SK-N-SH (cell line): Measurements from ENCODE around the gene ARMC9. TPM values are rescaled to one million over a fixed set of nuclear protein-coding genes. Genes with fewer than 3 reads are reported as not detected.

Experiments
- CTCF ChIA-PET: fragments of 300-600, 350-600 bp; formaldehyde crosslinking; extraction: SDS; loops from one replicate; lab custom pipeline; 2021; lab: Yijun Ruan, JAX
- POLR2A ChIA-PET: fragments of 350-600 bp; sonication (Branson Sonifier 250); formaldehyde crosslinking; extraction: SDS; loops from one replicate; lab custom pipeline; 2020; ENCODE audit warnings: antibody characterized with exemption, inconsistent platforms; lab: Yijun Ruan, JAX
- DNase-seq: peaks from one replicate; pipeline ENCODE4 v3.0.0; 2012
- H2AFZ ChIP-seq: fragments of 200-600 bp; sonication (generic); 2 replicates; pipeline ENCODE4 v1.8.1; 2016; ENCODE audit warnings: antibody characterized with exemption, mild to moderate bottlenecking, low read depth
- H3F3A ChIP-seq: fragments of 200-600 bp; sonication (generic); replicated peaks from 2 replicates; pipeline ENCODE3; 2016; ENCODE audit warnings: antibody characterized with exemption, mild to moderate bottlenecking; ENCODE audit not compliant: insufficient read depth
- H3K27ac ChIP-seq, 2 experiments: fragments of 200-500 bp in 1 of 2; fragments of 200-600 bp in 1 of 2; sonication (Bioruptor generic) in 1 of 2; sonication (generic), shearing (Covaris generic) in 1 of 2; 2 replicates each; pipeline versions ENCODE4 v1.5.1 to v1.6.1; 2014 to 2016; ENCODE audit warnings: low read depth in 2 of 2, inconsistent platforms in 1 of 2, low read length in 1 of 2, mild to moderate bottlenecking in 1 of 2, mixed read lengths in 1 of 2
- H3K27me3 ChIP-seq: fragments of 200-600 bp; sonication (generic), shearing (Covaris generic); 2 replicates; pipeline ENCODE4 v1.6.1; 2016; ENCODE audit warnings: mixed run types; ENCODE audit not compliant: insufficient read depth
- H3K36me3 ChIP-seq, 2 experiments: fragments of 200-500 bp in 1 of 2; fragments of 200-600 bp in 1 of 2; sonication (Bioruptor generic) in 1 of 2; sonication (generic) in 1 of 2; replicated peaks in 1 of 2; 2 replicates each; pipeline versions ENCODE3 to v1.5.1; 2014 to 2016; ENCODE audit warnings: low read length in 1 of 2, mild to moderate bottlenecking in 1 of 2; ENCODE audit not compliant: insufficient read depth in 2 of 2, control insufficient read depth in 1 of 2
- H3K4me1 ChIP-seq, 2 experiments: fragments of 200-500 bp in 1 of 2; fragments of 200-600 bp in 1 of 2; sonication (Bioruptor generic) in 1 of 2; sonication (generic), shearing (Covaris generic) in 1 of 2; 2 replicates each; pipeline versions ENCODE4 v1.5.1 to v1.6.1; 2014 to 2016; ENCODE audit warnings: low read depth in 1 of 2, low read length in 1 of 2, mixed run types in 1 of 2; ENCODE audit not compliant: insufficient read depth in 2 of 2, control insufficient read depth in 1 of 2
- H3K4me2 ChIP-seq: fragments of 200-600 bp; sonication (generic), shearing (Covaris generic); 2 replicates; pipeline ENCODE4 v1.6.1; 2017; ENCODE audit warnings: mixed run types
- H3K4me3 ChIP-seq, 2 experiments: fragments of 200-500 bp in 1 of 2; fragments of 200-600 bp in 1 of 2; sonication (Bioruptor generic) in 1 of 2; sonication (generic), shearing (Covaris generic) in 1 of 2; 2 replicates each; pipeline versions ENCODE4 v1.5.1 to v1.8.1; 2014 to 2016; ENCODE audit warnings: low read depth in 2 of 2, inconsistent platforms in 1 of 2, low read length in 1 of 2, mild to moderate bottlenecking in 1 of 2, mixed read lengths in 1 of 2, moderate library complexity in 1 of 2
- H3K79me2 ChIP-seq: fragments of 200-600 bp; sonication (generic); 2 replicates; pipeline ENCODE4 v1.8.1; 2017; ENCODE audit warnings: mild to moderate bottlenecking; ENCODE audit not compliant: insufficient read depth
- H3K9ac ChIP-seq: fragments of 200-600 bp; sonication (generic); 2 replicates; pipeline ENCODE4 v1.6.1; 2017; ENCODE audit warnings: mixed run types
- H3K9me2 ChIP-seq: fragments of 200-600 bp; sonication (generic); 2 replicates; pipeline ENCODE4 v1.6.1; 2017; ENCODE audit warnings: mixed run types
- H3K9me3 ChIP-seq: fragments of 200-600 bp; sonication (generic); 2 replicates; pipeline ENCODE4 v1.6.1; 2017; ENCODE audit warnings: mixed run types, mild to moderate bottlenecking, moderate library complexity
- H4K20me1 ChIP-seq: fragments of 200-600 bp; sonication (generic); 2 replicates; pipeline ENCODE4 v1.6.1; 2017; ENCODE audit warnings: mild to moderate bottlenecking, mixed run types; ENCODE audit not compliant: insufficient read depth
- CHD2 ChIP-seq: fragments of 150-350 bp; IDR thresholded peaks from 2 replicates; pipeline ENCODE4 v1.6.1; 2018; ENCODE audit warnings: low read length; ENCODE audit not compliant: partially characterized antibody
- EZH2phosphoT487 ChIP-seq: fragments of 200-600 bp; sonication (generic); IDR thresholded peaks from 2 replicates; pipeline ENCODE4 v1.6.1; 2017; ENCODE audit warnings: low read depth, mixed run types, mild to moderate bottlenecking, antibody characterized with exemption, moderate library complexity, borderline replicate concordance
- FOXJ3 ChIP-seq: sonication (generic); formaldehyde crosslinking; IDR thresholded peaks from 2 replicates; pipeline ENCODE4 v1.5.1; 2020; ENCODE audit warnings: mild to moderate bottlenecking, missing genetic modification reagents
- GATA2 ChIP-seq: sonication (generic); formaldehyde crosslinking; IDR thresholded peaks from 2 replicates; pipeline ENCODE4 v1.5.0; 2020; ENCODE audit warnings: mild to moderate bottlenecking, missing genetic modification reagents
- IRF3 ChIP-seq: fragments of 150-350 bp; IDR thresholded peaks from 2 replicates; pipeline ENCODE4 v1.6.1; 2016; ENCODE audit warnings: mild to moderate bottlenecking, low read depth, low read length
- NFIC ChIP-seq: IDR thresholded peaks from 2 replicates; pipeline ENCODE4 v1.4.0; 2012; ENCODE audit warnings: borderline replicate concordance
- RAD21 ChIP-seq: IDR thresholded peaks from 2 replicates; pipeline ENCODE4 v1.6.1; 2012; ENCODE audit warnings: mild to moderate bottlenecking, low read length
- RCOR1 ChIP-seq: fragments of 150-350 bp; IDR thresholded peaks from 2 replicates; pipeline ENCODE4 v1.6.1; 2017; ENCODE audit warnings: antibody characterized with exemption, low read length
- REST ChIP-seq: IDR thresholded peaks from 2 replicates; pipeline ENCODE4 v1.6.1; 2012; ENCODE audit warnings: mild to moderate bottlenecking, low read depth, low read length, moderate library complexity
- RXRA ChIP-seq: IDR thresholded peaks from 2 replicates; pipeline ENCODE4 v1.4.0; 2012; ENCODE audit warnings: low read depth, mild to moderate bottlenecking, borderline replicate concordance
- SIN3A ChIP-seq: IDR thresholded peaks from 2 replicates; pipeline ENCODE4 v1.6.1; 2012; ENCODE audit warnings: low read depth, mild to moderate bottlenecking, low read length, moderate library complexity, borderline replicate concordance
- SMC3 ChIP-seq: IDR thresholded peaks from 2 replicates; pipeline ENCODE4 v1.6.1; 2012; ENCODE audit warnings: low read depth, low read length, improper control_type of control experiment
- TAF1 ChIP-seq: IDR thresholded peaks from 2 replicates; pipeline ENCODE4 v1.6.1; 2012; ENCODE audit warnings: low read depth, mild to moderate bottlenecking, low read length, moderate library complexity, borderline replicate concordance
- TEAD4 ChIP-seq: IDR thresholded peaks from 2 replicates; pipeline ENCODE4 v1.4.0; 2012; ENCODE audit warnings: mild to moderate bottlenecking, borderline replicate concordance; ENCODE audit not compliant: insufficient read depth
- USF1 ChIP-seq: IDR thresholded peaks from 2 replicates; pipeline ENCODE4 v1.4.0; 2012; ENCODE audit warnings: low read depth, borderline replicate concordance
- WGBS: methylation state at CpG from one replicate; pipeline ENCODE4 v1.1.6; 2017; ENCODE audit warnings: low lambda C conversion rate; 5-methylcytosine and 5-hydroxymethylcytosine counted together
- polyA plus RNA-seq, 3 experiments: library from polyadenylated mRNA; depleted of rRNA; stranded (reverse); fragments of >200 nt; gene quantifications; 2 replicates each; pipeline ENCODE4 v1.2.3, GENCODE V29; 2012

ARMC9 gene
- polyA plus RNA-seq, 1 of the 3 experiments (the other 2 are of a cell fraction): 25.3 TPM

- TF ChIP-seq RXRA (no peak), CHD2 (no peak), USF1 (no peak), TEAD4 (no peak), RAD21 (no peak)
- ChIA-PET POLR2A (no interaction called here), CTCF (interaction anchor here (1.1 kb wide), 1 partner anchor 179 kb away, joined by 3 read pairs; no protein-coding TSS in a partner anchor)
- Histone ChIP-seq H4K20me1 (no peaks in the 10 kb centered on the region), H3K4me3 (no peak overlapping the region), H2AFZ (no peak overlapping the region), H3K9me3 (no peaks in the 10 kb centered on the region), H3K36me3 (peaks cover 52 to 55% of the 10 kb centered on the region in 2 experiments), H3K4me1 (peaks cover 0 to 22% of the 10 kb centered on the region in 2 experiments; a peak in 2 of 4 replicates), H3K79me2 (no peaks in the 10 kb centered on the region), H3K27ac (no peak overlapping the region), H3K27me3 (no peaks in the 10 kb centered on the region), H3K9ac (no peak overlapping the region), H3K9me2 (no peaks in the 10 kb centered on the region), H3K4me2 (no peak overlapping the region), H3F3A (no peaks in the 10 kb centered on the region)
- no peak for DNase-seq
- 94% methylated on average over 4 of the region's 4 CpGs for WGBS
Measured at GRCh38 chr2:231272991-231273390, 74.6 kb downstream of the ARMC9 start.

GRCh38 chr2:231276987-231277386 is 78.6 kb downstream of the ARMC9 start:
- Histone ChIP-seq H3K36me3 (peaks cover 58 to 61% of the 10 kb centered on the region in 2 experiments), H3K27ac (no peak overlapping the region), H3K9me3 (no peaks in the 10 kb centered on the region), H2AFZ (no peak overlapping the region), H3K4me1 (peaks cover 0 to 5% of the 10 kb centered on the region in 2 experiments; a peak in 1 of 4 replicates), H3K9ac (no peak overlapping the region), H3K9me2 (no peaks in the 10 kb centered on the region), H3K79me2 (no peaks in the 10 kb centered on the region), H3K4me2 (no peak overlapping the region), H3K27me3 (no peaks in the 10 kb centered on the region), H4K20me1 (no peaks in the 10 kb centered on the region), H3K4me3 (no peak overlapping the region), H3F3A (no peaks in the 10 kb centered on the region)
- ChIA-PET POLR2A (no interaction called here), CTCF (interaction anchor here (1.1 to 7.2 kb wide), 4 partner anchors 20 to 175 kb away, joined by 3 to 30 read pairs (median 12); no protein-coding TSS in a partner anchor)
- TF ChIP-seq RXRA: no peak
- no peak for TF ChIP-seq NFIC
- no peak for TF ChIP-seq USF1
- no peak for TF ChIP-seq EZH2phosphoT487
- DNase-seq: no peak
- 100% methylated on average over 2 of the region's 2 CpGs for WGBS

- no peaks in the 10 kb centered on the region for H3K27me3 ChIP-seq
- no peaks in the 10 kb centered on the region for H3F3A ChIP-seq
- no peaks in the 10 kb centered on the region for H3K9me2 ChIP-seq
- H3K27ac ChIP-seq: no peak overlapping the region
- H2AFZ ChIP-seq: no peak overlapping the region
- H3K9me3 ChIP-seq: no peaks in the 10 kb centered on the region
- WGBS: 92% methylated on average over 8 of the region's 8 CpGs
- no peaks in the 10 kb centered on the region for H4K20me1 ChIP-seq
- ChIA-PET CTCF (interaction anchor here (1.0 to 7.2 kb wide), 4 partner anchors 51 to 174 kb away, joined by 3 to 30 read pairs (median 8); no protein-coding TSS in a partner anchor), POLR2A (no interaction called here)
- H3K4me3 ChIP-seq: no peak overlapping the region
- no peaks in the 10 kb centered on the region for H3K79me2 ChIP-seq
- H3K4me1 ChIP-seq: peaks cover 0 to 3% of the 10 kb centered on the region in 2 experiments; a peak in 1 of 4 replicates
- H3K4me2 ChIP-seq: no peak overlapping the region
- no peak for DNase-seq
- no peak overlapping the region for H3K9ac ChIP-seq
- peaks cover 55 to 66% of the 10 kb centered on the region in 2 experiments for H3K36me3 ChIP-seq
- TF ChIP-seq IRF3: no peak
- no peak for TF ChIP-seq REST
- no peak for TF ChIP-seq EZH2phosphoT487
- no peak for TF ChIP-seq RCOR1
- no peak for TF ChIP-seq GATA2 (CRISPR knock-in tag)
- TF ChIP-seq SMC3: no peak
- TF ChIP-seq FOXJ3: no peak
- no peak for TF ChIP-seq TAF1
- TF ChIP-seq SIN3A: no peak
Measured at GRCh38 chr2:231277962-231278361, 79.5 kb downstream of the ARMC9 start.
